Aorta (tissue), 5 donors: ENCODE data around the gene FHL5. TPM values are rescaled to one million over a fixed set of nuclear protein-coding genes. Genes with fewer than 3 reads are reported as not detected.

Experiments used
- ATAC-seq: fragments of 200-7000 bp; cut with Tn5 transposase; one replicate; pipeline ENCODE4 v1.9.1; 2022; ENCODE audit warnings: moderate library complexity; ENCODE audit not compliant: low FRiP score
- DNase-seq, 2 donors: peaks; one replicate each; pipeline ENCODE4 v3.0.0-alpha.2; 2020
- H3K27ac ChIP-seq, 2 donors: one replicate each; pipeline ENCODE4 v1.5.1; 2013; ENCODE audit warnings: low read length in 2 of 2, mild to moderate bottlenecking in 2 of 2, moderate library complexity in 2 of 2, control low read depth in 1 of 2, inconsistent platforms in 1 of 2, low read depth in 1 of 2
- H3K27me3 ChIP-seq, 2 donors: one replicate each; pipeline ENCODE4 v1.6.1; 2013; ENCODE audit warnings: control low read depth in 1 of 2, low read length in 1 of 2, mild to moderate bottlenecking in 1 of 2, moderate library complexity in 1 of 2; ENCODE audit not compliant: insufficient read depth in 2 of 2, control insufficient read depth in 1 of 2
- H3K36me3 ChIP-seq, 2 donors: one replicate each; pipeline ENCODE4 v1.6.1; 2013; ENCODE audit warnings: control low read depth in 1 of 2, low read length in 1 of 2, mild to moderate bottlenecking in 1 of 2; ENCODE audit not compliant: insufficient read depth in 2 of 2, control insufficient read depth in 1 of 2
- H3K4me1 ChIP-seq, 2 donors: one replicate each; pipeline ENCODE4 v1.6.1; 2013; ENCODE audit warnings: low read length in 2 of 2, control low read depth in 1 of 2, mild to moderate bottlenecking in 1 of 2, moderate library complexity in 1 of 2; ENCODE audit not compliant: insufficient read depth in 2 of 2, control insufficient read depth in 1 of 2
- H3K4me3 ChIP-seq, 2 donors: one replicate each; pipeline ENCODE4 v1.5.1; 2013; ENCODE audit warnings: low read length in 2 of 2, control low read depth in 1 of 2, mild to moderate bottlenecking in 1 of 2
- H3K9me3 ChIP-seq: one replicate; pipeline ENCODE4 v1.6.1; 2013; ENCODE audit warnings: mild to moderate bottlenecking, low read length; ENCODE audit not compliant: control insufficient read depth
- WGBS, 2 donors: extraction: QIAGEN DNeasy Blood & Tissue Kit; methylation state at CpG; one replicate each; pipeline ENCODE4 v1.1.7; 2013; 5-methylcytosine and 5-hydroxymethylcytosine counted together
- intact Hi-C, 2 donors: fragments of 100-400 bp; cut with DNase I; formaldehyde crosslinking; loops; one replicate each; pipeline versions ENCODE4 v1.14.2 to v1.15.0; 2022
- long read RNA-seq, 2 donors: library from polyadenylated mRNA; unstranded; transcript quantifications; one replicate each; pipeline ENCODE4 v2.0.0, GENCODE V29; 2020 to 2021
- polyA plus RNA-seq, 2 donors: library from polyadenylated mRNA; stranded (reverse); fragments of 200-250 nt; gene quantifications; one replicate each; pipeline ENCODE4 v1.2.3, GENCODE V29; 2013
- total RNA-seq, 2 donors: library from RNA; stranded (reverse); fragmentation: NEBNext Ultra II Directional; extraction: Animal tissue kit (Norgen Biotek cat#: 25700); gene quantifications; one replicate each; pipeline ENCODE4 v1.2.1, GENCODE V29; 2021
- donor health status: healthy with polysubstance abuse.
- donor health status: Bipolar disorder and iron deficiency.
- donor health status: DM: no; HTN: no; CAD: no.
- donor health status: DM: no; HTN: no; CAD: no.
- donor health status: DM: yes; HTN: yes; CAD: no.

FHL5 gene
- total RNA-seq = 100 to 1,000 TPM in 1 of 2 donors, 10 to 100 TPM in 1; 38.3 to 413 TPM
- 100 to 1,000 TPM in 1 of 2 donors, 10 to 100 TPM in 1; 37.6 to 106 TPM for polyA plus RNA-seq
- long read RNA-seq, donor 1, partial matches to known transcripts = 511 of 683 reads
- long read RNA-seq, donor 1, other reads (novel, unspliced or antisense) = 171 of 683 reads
- long read RNA-seq, donor 2, partial matches to known transcripts = 13 of 19 reads
- long read RNA-seq, donor 2, other reads (novel, unspliced or antisense) = 6 of 19 reads

GRCh38 chr6:96562886-96563285, at the start of gene FHL5:
FHL5 (plus strand) TSS chr6:96563128; CDS start chr6:96603614, 40,486 bp downstream.
- intact Hi-C loops = loop anchor here (5.0 to 10.0 kb wide), 2 partner anchors 39 to 52 kb away; no protein-coding TSS in a partner anchor
- Histone ChIP-seq H3K36me3 (no peaks in the 10 kb centered on the region), H3K9me3 (no peaks in the 10 kb centered on the region), H3K4me1 (no peaks in the 10 kb centered on the region), H3K4me3 (peak within 1 kb of the TSS; percentile 59 to 95), H3K27me3 (no peaks in the 10 kb centered on the region), H3K27ac (peak within 1 kb of the TSS in 1 of 2 donors; percentile 28)
- peak; percentile 65 for ATAC-seq
- 3 to 4% methylated on average over 3 of the region's 3 CpGs for WGBS, 2 donors
- no peak for DNase-seq

- DNase-seq (no peak), ATAC-seq (no peak)
- H3K4me1 ChIP-seq = peaks cover 3 to 4% of the 10 kb centered on the region in 2 donors
- intact Hi-C loops = loop anchor here (5.0 to 10.0 kb wide), 4 partner anchors 377 to 943 kb away; partner anchors contain the start of genes MANEA (in 1 of the 2), MMS22L (in 1 of the 2) and NDUFAF4 (in 1 of the 2)
- 23 to 29% methylated on average over 6 of the region's 6 CpGs for WGBS, 2 donors
- H3K27ac ChIP-seq = no peak overlapping the region
- H3K9me3 ChIP-seq = no peaks in the 10 kb centered on the region
- H3K27me3 ChIP-seq = no peaks in the 10 kb centered on the region
- no peaks in the 10 kb centered on the region for H3K36me3 ChIP-seq
- peak overlapping the region; percentile 79 to 90 for H3K4me3 ChIP-seq
Observed at GRCh38 chr6:96520171-96521115, 42.5 kb upstream of the FHL5 start.

GRCh38 chr6:96521306-96521643, 41.7 kb upstream of the FHL5 start:
- intact Hi-C loops = loop anchor here (5.0 to 10.0 kb wide), 4 partner anchors 376 to 944 kb away; partner anchors contain the start of genes MANEA (in 1 of the 2), MMS22L (in 1 of the 2) and NDUFAF4 (in 1 of the 2)
- DNase-seq (no peak), ATAC-seq (peak; percentile 51)
- Histone ChIP-seq H3K9me3 (no peaks in the 10 kb centered on the region), H3K4me1 (peaks cover 3 to 4% of the 10 kb centered on the region in 2 donors), H3K4me3 (peak overlapping the region; percentile 79 to 90), H3K27me3 (no peaks in the 10 kb centered on the region), H3K27ac (peak overlapping the region in 1 of 2 donors; percentile 13), H3K36me3 (no peaks in the 10 kb centered on the region)
- WGBS, 2 donors = 0% methylated on average over 8 of the region's 8 CpGs

GRCh38 chr6:96521644-96522464, 41.1 kb upstream of the FHL5 start, which contains the start of gene UFL1:
UFL1 (plus strand) TSS chr6:96521806; CDS start chr6:96521874, 68 bp downstream.
- no peaks in the 10 kb centered on the region for H3K36me3 ChIP-seq
- H3K27me3 ChIP-seq = no peaks in the 10 kb centered on the region
- whole genome bisulfite sequencing, 2 donors = 0 to 1% methylated on average over 51 to 63 of the region's 63 CpGs
- H3K4me3 ChIP-seq = peak within 1 kb of the TSS; percentile 87 to 90
- H3K9me3 ChIP-seq = no peaks in the 10 kb centered on the region
- ATAC-seq (peak; percentile 99), DNase-seq (peak; percentile 96 to 98)
- intact Hi-C loops = loop anchor here (5.0 to 10.0 kb wide), 4 partner anchors 375 to 945 kb away; partner anchors contain the start of genes MANEA (in 1 of the 2), MMS22L (in 1 of the 2) and NDUFAF4 (in 1 of the 2)
- H3K27ac ChIP-seq = peak within 1 kb of the TSS; percentile 68 to 98
- peaks cover 3 to 4% of the 10 kb centered on the region in 2 donors for H3K4me1 ChIP-seq

GRCh38 chr6:96522465-96523009, 40.4 kb upstream of the FHL5 start:
- H3K36me3 ChIP-seq = no peaks in the 10 kb centered on the region
- H3K9me3 ChIP-seq = no peaks in the 10 kb centered on the region
- peaks cover 3 to 4% of the 10 kb centered on the region in 2 donors for H3K4me1 ChIP-seq
- H3K27ac ChIP-seq = peak overlapping the region; percentile 68 to 98
- no peak for DNase-seq
- H3K27me3 ChIP-seq = no peaks in the 10 kb centered on the region
- intact Hi-C loops = loop anchor here (5.0 to 10.0 kb wide), 4 partner anchors 375 to 945 kb away; partner anchors contain the start of genes MANEA (in 1 of the 2), MMS22L (in 1 of the 2) and NDUFAF4 (in 1 of the 2)
- H3K4me3 ChIP-seq = peak overlapping the region; percentile 87 to 90
- 1% methylated on average over 5 of the region's 5 CpGs for WGBS, 2 donors
- ATAC-seq = no peak

- intact Hi-C loops = loop anchor here in 1 of 2 donors (10.0 kb wide), 1 partner anchor 537 kb away; no protein-coding TSS in a partner anchor
- no peak overlapping the region for H3K27ac ChIP-seq
- no peaks in the 10 kb centered on the region for H3K9me3 ChIP-seq
- WGBS, 2 donors = 96 to 98% methylated on average over 3 of the region's 3 CpGs
- H3K36me3 ChIP-seq = peaks cover 2 to 7% of the 10 kb centered on the region in 2 donors
- DNase-seq (no peak), ATAC-seq (no peak)
- no peaks in the 10 kb centered on the region for H3K27me3 ChIP-seq
- H3K4me1 ChIP-seq = no peaks in the 10 kb centered on the region
- H3K4me3 ChIP-seq = no peak overlapping the region
Observed at GRCh38 chr6:96528193-96528592, 34.7 kb upstream of the FHL5 start.

GRCh38 chr6:96532399-96532798, 30.5 kb upstream of the FHL5 start:
- Histone ChIP-seq H3K36me3 (peaks cover 2 to 7% of the 10 kb centered on the region in 2 donors), H3K4me3 (no peak overlapping the region)
- 42 to 49% methylated on average over 1 of the region's 1 CpG for WGBS, 2 donors

More at GRCh38 chr6:96532399-96532798, 30.5 kb upstream of the FHL5 start:
- H3K27me3 ChIP-seq = no peaks in the 10 kb centered on the region
- DNase-seq = no peak
- intact Hi-C loops = no loop called here
- no peaks in the 10 kb centered on the region for H3K9me3 ChIP-seq
- H3K27ac ChIP-seq = no peak overlapping the region
- no peak for ATAC-seq
- no peaks in the 10 kb centered on the region for H3K4me1 ChIP-seq
